PFSK-1 (cell line): Measurements from ENCODE around the gene GINS1.

Source experiments
- POLR2AphosphoS5 ChIP-seq: IDR thresholded peaks from 2 replicates; pipeline ENCODE4 v1.6.1; 2012; ENCODE audit warnings: low read depth, mild to moderate bottlenecking, control low read depth, low read length, moderate library complexity
- TAF1 ChIP-seq: IDR thresholded peaks from 2 replicates; pipeline ENCODE4 v1.6.1; 2012; ENCODE audit warnings: low read length, control low read depth, borderline replicate concordance; ENCODE audit not compliant: insufficient read depth

DNA sequence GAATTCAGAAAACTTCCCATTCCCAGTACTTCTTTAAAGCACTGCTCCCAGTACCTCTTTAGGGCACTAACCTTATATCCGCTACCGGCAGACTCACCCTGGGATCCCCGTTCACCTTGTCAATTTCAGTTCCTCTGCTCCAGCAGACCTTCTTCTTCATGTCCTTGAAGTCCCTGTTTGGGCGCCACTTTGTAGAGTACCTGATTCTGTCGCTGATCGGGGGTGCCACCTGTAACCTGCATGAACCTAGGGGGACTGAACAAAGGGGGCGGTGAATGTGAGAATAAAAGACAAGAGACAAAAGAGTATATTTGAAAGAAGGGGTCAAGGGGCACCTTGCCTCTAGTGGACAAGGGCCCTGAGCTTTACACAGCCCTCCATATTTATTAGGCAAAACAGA is 4.9 kb upstream of the GINS1 start:
- TF ChIP-seq POLR2AphosphoS5 (no peak), TAF1 (no peak)
